Measurements from ENCODE around the gene CIAPIN1. TPM values are rescaled to one million over a fixed set of nuclear protein-coding genes. Genes with fewer than 3 reads are reported as not detected.

The CIAPIN1 gene
- total RNA-seq = 60.6 and 81.7 TPM in 2 replicates

GRCh38 chr16:57447186-57447962 lies at the start of gene CIAPIN1, which contains the start of gene COQ9:
CIAPIN1 (minus strand) TSS chr16:57447385; CDS start chr16:57440928, 6,457 bp downstream.
COQ9 (plus strand) TSS chr16:57447479; CDS start chr16:57447506, 27 bp downstream.

GRCh38 chr16:57485916-57486857 lies 39.0 kb upstream of the CIAPIN1 start, which contains the start of gene DOK4:
DOK4 (minus strand) TSS chr16:57486493; CDS start chr16:57479507, 6,986 bp downstream.

DNA sequence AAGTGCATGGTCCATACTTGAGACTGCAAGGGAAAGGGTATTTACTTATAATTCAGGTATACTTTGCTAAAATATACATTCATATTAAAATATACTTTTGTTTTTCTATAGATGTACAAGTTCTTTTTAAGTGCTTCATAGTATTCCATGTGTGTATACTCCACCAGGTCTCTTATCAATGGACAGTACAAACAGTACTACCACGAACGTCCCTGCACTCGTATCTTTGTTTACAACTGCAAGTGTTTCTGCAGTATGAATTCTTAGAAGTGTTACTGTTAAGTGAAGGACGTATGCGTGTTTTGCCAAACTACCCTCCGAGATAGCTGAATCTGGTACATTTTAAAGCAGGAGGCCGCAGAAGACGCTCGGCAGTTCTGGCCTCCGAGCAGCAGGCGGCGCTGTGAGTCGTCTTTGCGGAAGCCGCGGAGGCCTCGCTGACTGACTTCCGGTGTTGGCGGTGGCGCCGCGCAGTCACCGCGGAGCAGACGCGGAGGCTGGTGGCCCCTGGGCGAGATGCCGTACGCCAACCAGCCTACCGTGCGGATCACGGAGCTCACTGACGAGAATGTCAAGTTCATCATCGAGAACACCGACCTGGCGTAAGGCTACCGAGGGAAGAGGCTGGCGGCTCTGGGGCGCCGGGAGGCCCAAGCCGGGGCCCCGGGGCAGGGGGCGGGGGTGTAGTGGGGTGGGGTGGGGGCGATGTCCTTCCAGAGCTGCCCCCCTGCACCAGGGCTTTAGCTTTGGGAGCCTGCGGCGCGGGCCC lies 15.2 kb upstream of the CIAPIN1 start, which contains the start of gene POLR2C:
TSS of gene POLR2C (plus strand) at position 471 of the 769 bp plus-strand sequence. CDS start at position 517, 46 bp downstream.

GRCh38 chr16:57403965-57404817 lies 43.0 kb downstream of the CIAPIN1 start, which contains the start of gene CCL17:
CCL17 (plus strand) TSS chr16:57404767; CDS start chr16:57413933, 9,166 bp downstream.

Other genes starting within 250 kb of the CIAPIN1 start
- gene ARL2BP, start 202.1 kb downstream of the CIAPIN1 start, total RNA-seq = 46.4 and 69.4 TPM in 2 replicates
- 3.1 and 3.4 TPM in 2 replicates for gene PLLP, start 162.7 kb downstream of the CIAPIN1 start, total RNA-seq
- 0.36 TPM in 1 of 2 replicates, not detected in the other for gene CCL22, start 88.6 kb downstream of the CIAPIN1 start, total RNA-seq
- gene CX3CL1, start 74.9 kb downstream of the CIAPIN1 start, total RNA-seq = under 0.01 and 1.4 TPM in 2 replicates
- gene CCL17, start 42.6 kb downstream of the CIAPIN1 start, total RNA-seq = not detected in 2 replicates
- gene COQ9, start 94 bp upstream of the CIAPIN1 start, total RNA-seq = 54.3 and 57.7 TPM in 2 replicates
- 101 and 122 TPM in 2 replicates for gene POLR2C, start 15.3 kb upstream of the CIAPIN1 start, total RNA-seq
- 17.4 and 19.3 TPM in 2 replicates for gene DOK4, start 39.1 kb upstream of the CIAPIN1 start, total RNA-seq
- gene CCDC102A, start 89.2 kb upstream of the CIAPIN1 start, total RNA-seq = 1.4 and 5.0 TPM in 2 replicates
- gene ADGRG5, start 95.3 kb upstream of the CIAPIN1 start, total RNA-seq = 0.07 TPM in 1 of 2 replicates, not detected in the other
- gene ADGRG1, start 181.2 kb upstream of the CIAPIN1 start, total RNA-seq = 29.7 and 217 TPM in 2 replicates
- gene ADGRG3, start 220.9 kb upstream of the CIAPIN1 start, total RNA-seq = 0.07 TPM in 1 of 2 replicates, not detected in the other
- gene DRC7, start 247.4 kb upstream of the CIAPIN1 start, total RNA-seq = under 0.01 TPM in 1 of 2 replicates, not detected in the other

Measured in nasal cavity respiratory epithelium epithelial cell of viscerocranial mucosa (primary cell).